Fibroblast of pulmonary artery (primary cell): ENCODE measurements around the gene CHMP6.

Experiments used
- DNase-seq: peaks from one replicate; pipeline ENCODE4 v3.0.0-alpha.2; 2010; ENCODE audit warnings: low read depth
- H3K4me3 ChIP-seq: replicated peaks from 2 replicates; pipeline ENCODE4 v1.5.1; 2011; ENCODE audit warnings: low read depth, mild to moderate bottlenecking, control low read depth, low read length, moderate library complexity
- CTCF ChIP-seq: IDR thresholded peaks from 2 replicates; pipeline ENCODE4 v1.5.1; 2011; ENCODE audit warnings: mild to moderate bottlenecking, control low read depth, low read length, inconsistent platforms; ENCODE audit errors: missing control alignments

The CHMP6 gene

GRCh38 chr17:80963812-80964543 lies 27.7 kb upstream of the CHMP6 start:
- TF ChIP-seq CTCF: no peak
- no peak for DNase-seq
- no peak overlapping the region for H3K4me3 ChIP-seq

GRCh38 chr17:80964544-80964856 lies 27.1 kb upstream of the CHMP6 start:
- H3K4me3 ChIP-seq: no peak overlapping the region
- no peak for TF ChIP-seq CTCF
- no peak for DNase-seq

GRCh38 chr17:80964859-80965580 lies 26.6 kb upstream of the CHMP6 start:
- no peak for DNase-seq
- no peak for TF ChIP-seq CTCF
- no peak overlapping the region for H3K4me3 ChIP-seq

- DNase-seq: no peak
- no peak for TF ChIP-seq CTCF
- no peak overlapping the region for H3K4me3 ChIP-seq
Measured at GRCh38 chr17:80965606-80966005, 26.0 kb upstream of the CHMP6 start.

- no peak for TF ChIP-seq CTCF
- no peak for DNase-seq
- no peak overlapping the region for H3K4me3 ChIP-seq
Measured at GRCh38 chr17:80967404-80967872, 24.2 kb upstream of the CHMP6 start.

- H3K4me3 ChIP-seq: no peak overlapping the region
- no peak for DNase-seq
- TF ChIP-seq CTCF: no peak
Measured at GRCh38 chr17:80968602-80969029, 23.0 kb upstream of the CHMP6 start.
